ENCODE measurements around the gene OTULIN. TPM values are rescaled to one million over a fixed set of nuclear protein-coding genes. Genes with fewer than 3 reads are reported as not detected.

OTULIN gene
- total and polyA plus RNA-seq, 2 of the 13 experiments (the other 11 are each of a cell fraction or from before 2014, with no cell fraction given) = 7.0 to 34.8 TPM

DNA sequence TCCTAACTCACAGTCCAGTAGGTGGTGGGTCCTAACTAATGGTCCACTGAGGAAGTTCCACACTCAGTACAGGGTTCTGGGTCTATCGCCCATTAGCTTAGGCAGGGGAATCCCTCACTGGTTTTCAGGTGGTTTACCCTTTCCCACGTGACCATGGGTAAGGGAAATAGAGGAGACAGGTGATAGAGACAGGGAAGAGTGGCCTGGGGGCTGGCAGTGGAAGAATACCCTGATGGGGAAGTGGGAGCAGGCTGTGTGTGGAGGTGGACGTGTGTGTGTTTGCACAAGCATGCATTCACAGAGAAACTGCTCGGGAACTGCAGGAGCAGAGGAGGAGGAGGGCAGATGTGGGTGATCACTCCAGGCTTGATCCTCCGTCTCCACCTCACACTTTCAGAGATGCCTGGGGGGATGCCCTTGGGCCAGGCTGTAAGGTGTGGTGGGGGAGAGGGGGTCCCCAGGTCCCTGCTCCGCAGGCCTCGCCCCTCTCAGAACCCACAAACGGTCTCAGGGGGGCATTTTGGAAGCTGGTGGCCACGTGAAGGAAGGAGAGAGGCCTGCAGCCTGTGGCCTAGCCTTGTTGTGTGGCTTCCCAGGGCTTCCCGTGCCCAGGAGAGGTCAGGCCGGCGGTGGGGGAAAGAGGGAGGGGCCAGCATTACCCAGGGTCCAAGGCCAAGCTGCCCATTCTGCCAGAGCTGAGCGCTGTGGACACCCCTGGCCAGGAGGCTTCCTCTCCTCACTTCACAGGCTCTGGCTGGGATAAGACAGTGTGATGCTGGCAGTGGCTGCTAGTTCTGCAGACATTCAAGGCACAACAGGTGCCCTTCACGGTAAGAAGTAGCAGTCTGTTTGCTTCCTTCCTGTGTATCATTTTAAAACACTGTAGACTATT lies 80.0 kb downstream of the OTULIN start (continued):
- TF ChIP-seq, protein P1, sequence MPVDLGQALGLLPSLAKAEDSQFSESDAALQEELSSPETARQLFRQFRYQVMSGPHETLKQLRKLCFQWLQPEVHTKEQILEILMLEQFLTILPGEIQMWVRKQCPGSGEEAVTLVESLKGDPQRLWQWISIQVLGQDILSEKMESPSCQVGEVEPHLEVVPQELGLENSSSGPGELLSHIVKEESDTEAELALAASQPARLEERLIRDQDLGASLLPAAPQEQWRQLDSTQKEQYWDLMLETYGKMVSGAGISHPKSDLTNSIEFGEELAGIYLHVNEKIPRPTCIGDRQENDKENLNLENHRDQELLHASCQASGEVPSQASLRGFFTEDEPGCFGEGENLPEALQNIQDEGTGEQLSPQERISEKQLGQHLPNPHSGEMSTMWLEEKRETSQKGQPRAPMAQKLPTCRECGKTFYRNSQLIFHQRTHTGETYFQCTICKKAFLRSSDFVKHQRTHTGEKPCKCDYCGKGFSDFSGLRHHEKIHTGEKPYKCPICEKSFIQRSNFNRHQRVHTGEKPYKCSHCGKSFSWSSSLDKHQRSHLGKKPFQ (CRISPR knock-in tag; IDR thresholded peaks at IDR 0.05; ENCODE audit: insufficient replicate concordance) = no peak
- no peak for TF ChIP-seq TEAD2 (CRISPR knock-in tag; IDR thresholded peaks at IDR 0.05)
- no peak for TF ChIP-seq ZNF546 (CRISPR knock-in tag; conservative IDR thresholded peaks at IDR 0.05)
- TF ChIP-seq, protein P2, sequence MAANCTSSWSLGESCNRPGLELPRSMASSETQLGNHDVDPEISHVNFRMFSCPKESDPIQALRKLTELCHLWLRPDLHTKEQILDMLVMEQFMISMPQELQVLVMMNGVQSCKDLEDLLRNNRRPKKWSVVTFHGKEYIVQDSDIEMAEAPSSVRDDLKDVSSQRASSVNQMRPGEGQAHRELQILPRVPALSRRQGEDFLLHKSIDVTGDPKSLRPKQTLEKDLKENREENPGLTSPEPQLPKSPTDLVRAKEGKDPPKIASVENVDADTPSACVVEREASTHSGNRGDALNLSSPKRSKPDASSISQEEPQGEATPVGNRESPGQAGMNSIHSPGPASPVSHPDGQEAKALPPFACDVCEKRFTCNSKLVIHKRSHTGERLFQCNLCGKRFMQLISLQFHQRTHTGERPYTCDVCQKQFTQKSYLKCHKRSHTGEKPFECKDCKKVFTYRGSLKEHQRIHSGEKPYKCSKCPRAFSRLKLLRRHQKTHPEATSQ (CRISPR knock-in tag; IDR thresholded peaks at IDR 0.05; ENCODE audit: borderline replicate concordance) = no peak
- TF ChIP-seq, protein P3, sequence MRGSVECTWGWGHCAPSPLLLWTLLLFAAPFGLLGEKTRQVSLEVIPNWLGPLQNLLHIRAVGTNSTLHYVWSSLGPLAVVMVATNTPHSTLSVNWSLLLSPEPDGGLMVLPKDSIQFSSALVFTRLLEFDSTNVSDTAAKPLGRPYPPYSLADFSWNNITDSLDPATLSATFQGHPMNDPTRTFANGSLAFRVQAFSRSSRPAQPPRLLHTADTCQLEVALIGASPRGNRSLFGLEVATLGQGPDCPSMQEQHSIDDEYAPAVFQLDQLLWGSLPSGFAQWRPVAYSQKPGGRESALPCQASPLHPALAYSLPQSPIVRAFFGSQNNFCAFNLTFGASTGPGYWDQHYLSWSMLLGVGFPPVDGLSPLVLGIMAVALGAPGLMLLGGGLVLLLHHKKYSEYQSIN (CRISPR knock-in tag; IDR thresholded peaks at IDR 0.05; ENCODE audit: borderline replicate concordance) = no peak
- TF ChIP-seq NR2F1 (CRISPR knock-in tag; IDR thresholded peaks at IDR 0.05) = peak; percentile 18 to 62; a peak in 1 of 4 replicates
- no peak for TF ChIP-seq HOXA5 (CRISPR knock-in tag; IDR thresholded peaks at IDR 0.05)
- TF ChIP-seq MAF1 (CRISPR knock-in tag; IDR thresholded peaks at IDR 0.05; ENCODE audit: borderline replicate concordance) = no peak
- TF ChIP-seq ZNF563 (CRISPR knock-in tag; IDR thresholded peaks at IDR 0.05) = no peak; the same call in 1 of the 2 replicates
- no peak for TF ChIP-seq RELA (CRISPR knock-in tag; IDR thresholded peaks at IDR 0.05)
- TF ChIP-seq JARID2 (CRISPR knock-in tag; IDR thresholded peaks at IDR 0.05; ENCODE audit: insufficient replicate concordance) = no peak
- TF ChIP-seq, protein P4, sequence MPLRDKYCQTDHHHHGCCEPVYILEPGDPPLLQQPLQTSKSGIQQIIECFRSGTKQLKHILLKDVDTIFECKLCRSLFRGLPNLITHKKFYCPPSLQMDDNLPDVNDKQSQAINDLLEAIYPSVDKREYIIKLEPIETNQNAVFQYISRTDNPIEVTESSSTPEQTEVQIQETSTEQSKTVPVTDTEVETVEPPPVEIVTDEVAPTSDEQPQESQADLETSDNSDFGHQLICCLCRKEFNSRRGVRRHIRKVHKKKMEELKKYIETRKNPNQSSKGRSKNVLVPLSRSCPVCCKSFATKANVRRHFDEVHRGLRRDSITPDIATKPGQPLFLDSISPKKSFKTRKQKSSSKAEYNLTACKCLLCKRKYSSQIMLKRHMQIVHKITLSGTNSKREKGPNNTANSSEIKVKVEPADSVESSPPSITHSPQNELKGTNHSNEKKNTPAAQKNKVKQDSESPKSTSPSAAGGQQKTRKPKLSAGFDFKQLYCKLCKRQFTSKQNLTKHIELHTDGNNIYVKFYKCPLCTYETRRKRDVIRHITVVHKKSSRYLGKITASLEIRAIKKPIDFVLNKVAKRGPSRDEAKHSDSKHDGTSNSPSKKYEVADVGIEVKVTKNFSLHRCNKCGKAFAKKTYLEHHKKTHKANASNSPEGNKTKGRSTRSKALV (CRISPR knock-in tag; IDR thresholded peaks at IDR 0.05) = no peak
- no peak for TF ChIP-seq ZNF619 (CRISPR knock-in tag; IDR thresholded peaks at IDR 0.05)
- TF ChIP-seq, protein P5, sequence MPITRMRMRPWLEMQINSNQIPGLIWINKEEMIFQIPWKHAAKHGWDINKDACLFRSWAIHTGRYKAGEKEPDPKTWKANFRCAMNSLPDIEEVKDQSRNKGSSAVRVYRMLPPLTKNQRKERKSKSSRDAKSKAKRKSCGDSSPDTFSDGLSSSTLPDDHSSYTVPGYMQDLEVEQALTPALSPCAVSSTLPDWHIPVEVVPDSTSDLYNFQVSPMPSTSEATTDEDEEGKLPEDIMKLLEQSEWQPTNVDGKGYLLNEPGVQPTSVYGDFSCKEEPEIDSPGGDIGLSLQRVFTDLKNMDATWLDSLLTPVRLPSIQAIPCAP (CRISPR knock-in tag; IDR thresholded peaks at IDR 0.05; ENCODE audit: low read depth) = no peak
- no peak for TF ChIP-seq ZBTB21 (CRISPR knock-in tag; IDR thresholded peaks at IDR 0.05)
- TF ChIP-seq, protein P6, sequence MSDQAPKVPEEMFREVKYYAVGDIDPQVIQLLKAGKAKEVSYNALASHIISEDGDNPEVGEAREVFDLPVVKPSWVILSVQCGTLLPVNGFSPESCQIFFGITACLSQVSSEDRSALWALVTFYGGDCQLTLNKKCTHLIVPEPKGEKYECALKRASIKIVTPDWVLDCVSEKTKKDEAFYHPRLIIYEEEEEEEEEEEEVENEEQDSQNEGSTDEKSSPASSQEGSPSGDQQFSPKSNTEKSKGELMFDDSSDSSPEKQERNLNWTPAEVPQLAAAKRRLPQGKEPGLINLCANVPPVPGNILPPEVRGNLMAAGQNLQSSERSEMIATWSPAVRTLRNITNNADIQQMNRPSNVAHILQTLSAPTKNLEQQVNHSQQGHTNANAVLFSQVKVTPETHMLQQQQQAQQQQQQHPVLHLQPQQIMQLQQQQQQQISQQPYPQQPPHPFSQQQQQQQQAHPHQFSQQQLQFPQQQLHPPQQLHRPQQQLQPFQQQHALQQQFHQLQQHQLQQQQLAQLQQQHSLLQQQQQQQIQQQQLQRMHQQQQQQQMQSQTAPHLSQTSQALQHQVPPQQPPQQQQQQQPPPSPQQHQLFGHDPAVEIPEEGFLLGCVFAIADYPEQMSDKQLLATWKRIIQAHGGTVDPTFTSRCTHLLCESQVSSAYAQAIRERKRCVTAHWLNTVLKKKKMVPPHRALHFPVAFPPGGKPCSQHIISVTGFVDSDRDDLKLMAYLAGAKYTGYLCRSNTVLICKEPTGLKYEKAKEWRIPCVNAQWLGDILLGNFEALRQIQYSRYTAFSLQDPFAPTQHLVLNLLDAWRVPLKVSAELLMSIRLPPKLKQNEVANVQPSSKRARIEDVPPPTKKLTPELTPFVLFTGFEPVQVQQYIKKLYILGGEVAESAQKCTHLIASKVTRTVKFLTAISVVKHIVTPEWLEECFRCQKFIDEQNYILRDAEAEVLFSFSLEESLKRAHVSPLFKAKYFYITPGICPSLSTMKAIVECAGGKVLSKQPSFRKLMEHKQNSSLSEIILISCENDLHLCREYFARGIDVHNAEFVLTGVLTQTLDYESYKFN (CRISPR knock-in tag; conservative IDR thresholded peaks at IDR 0.05) = peak; percentile 64
- no peak for TF ChIP-seq ZSCAN25 (CRISPR knock-in tag; IDR thresholded peaks at IDR 0.05)

All from HepG2 (cell line).